Measurements from ENCODE around the gene HAPSTR1. TPM values are rescaled to one million over a fixed set of nuclear protein-coding genes. Genes with fewer than 3 reads are reported as not detected.

Gene HAPSTR1
- polyA plus RNA-seq, 2 of the 4 experiments (the other 2 are of a cell fraction) = 22.4 to 36.9 TPM

- no peak for FAIRE-seq
- Histone ChIP-seq H3K27ac (peak overlapping the region in 1 of 2 experiments; percentile 4; a peak in 1 of 6 replicates), H3K4me2 (peak overlapping the region; percentile 22), H3K9me3 (no peaks in the 10 kb centered on the region), H3K4me3 (no peak overlapping the region), H3K4me1 (peaks cover 83% of the 10 kb centered on the region)
- POLR2A ChIA-PET = interaction anchor here (0.5 kb wide), 1 partner anchor 39 kb away, joined by 5 read pairs; no protein-coding TSS in a partner anchor
- 78% methylated on average over 10 of the region's 10 CpGs for WGBS (ENCODE audit: missing lambda C conversion rate)
- peak in 1 of 2 experiments; percentile 10; a peak in 1 of 6 replicates for ATAC-seq
- 0 out of 2 replicates have a peak, but pooled peaks have one; percentile 27 for TF ChIP-seq POLR2AphosphoS2 (conservative IDR thresholded peaks at IDR 0.05; ENCODE audit: low read length)
- TF ChIP-seq, protein P1, sequence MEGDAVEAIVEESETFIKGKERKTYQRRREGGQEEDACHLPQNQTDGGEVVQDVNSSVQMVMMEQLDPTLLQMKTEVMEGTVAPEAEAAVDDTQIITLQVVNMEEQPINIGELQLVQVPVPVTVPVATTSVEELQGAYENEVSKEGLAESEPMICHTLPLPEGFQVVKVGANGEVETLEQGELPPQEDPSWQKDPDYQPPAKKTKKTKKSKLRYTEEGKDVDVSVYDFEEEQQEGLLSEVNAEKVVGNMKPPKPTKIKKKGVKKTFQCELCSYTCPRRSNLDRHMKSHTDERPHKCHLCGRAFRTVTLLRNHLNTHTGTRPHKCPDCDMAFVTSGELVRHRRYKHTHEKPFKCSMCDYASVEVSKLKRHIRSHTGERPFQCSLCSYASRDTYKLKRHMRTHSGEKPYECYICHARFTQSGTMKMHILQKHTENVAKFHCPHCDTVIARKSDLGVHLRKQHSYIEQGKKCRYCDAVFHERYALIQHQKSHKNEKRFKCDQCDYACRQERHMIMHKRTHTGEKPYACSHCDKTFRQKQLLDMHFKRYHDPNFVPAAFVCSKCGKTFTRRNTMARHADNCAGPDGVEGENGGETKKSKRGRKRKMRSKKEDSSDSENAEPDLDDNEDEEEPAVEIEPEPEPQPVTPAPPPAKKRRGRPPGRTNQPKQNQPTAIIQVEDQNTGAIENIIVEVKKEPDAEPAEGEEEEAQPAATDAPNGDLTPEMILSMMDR (IDR thresholded peaks at IDR 0.05) = no peak
- CTCF ChIA-PET = interaction anchor here (0.9 to 2.6 kb wide), 7 partner anchors 12 to 89 kb away, joined by 3 to 10 read pairs (median 3); no protein-coding TSS in a partner anchor
- DNase-seq (ENCODE audit: low read depth in 1 of 2, low spot score in 1 of 2) = no peak
These were observed 6.1 kb downstream of the HAPSTR1 start for GRCh38 chr16:9097266-9098219.

DNA sequence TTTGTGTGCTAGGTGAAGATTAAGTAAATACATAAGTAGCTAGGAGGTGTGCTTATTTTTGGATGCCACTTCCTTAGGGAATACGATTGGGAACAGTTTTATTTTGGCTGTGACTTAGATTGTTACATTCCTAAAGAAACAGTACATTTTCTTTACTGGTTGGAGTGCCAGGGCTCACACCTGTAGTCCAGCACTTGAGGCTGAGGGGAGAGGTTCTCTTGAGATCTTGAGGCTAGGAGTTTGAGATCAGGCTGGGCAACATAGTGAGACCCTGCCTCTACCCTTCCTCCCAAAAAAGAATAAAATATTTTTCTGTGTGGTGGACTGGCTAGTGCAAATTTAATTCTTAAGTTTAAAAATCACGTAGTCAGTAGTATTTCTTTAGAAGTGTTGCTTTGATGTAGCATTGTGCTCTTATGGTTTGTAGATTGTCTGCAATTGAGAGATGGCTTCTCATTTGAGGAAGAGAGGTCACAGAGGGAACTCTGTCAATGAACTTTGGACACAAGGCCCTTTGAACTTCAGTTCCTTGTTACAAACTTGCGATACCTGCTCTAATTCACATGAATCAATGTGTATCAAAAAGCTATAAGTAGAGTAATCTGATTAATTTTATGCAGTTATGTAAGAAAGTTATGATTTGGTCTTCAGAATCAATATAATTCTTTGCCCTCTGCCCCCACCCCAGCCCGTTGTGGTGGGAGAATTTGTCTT is 7.1 kb downstream of the HAPSTR1 start:
- POLR2A ChIA-PET = interaction anchor here (0.5 kb wide), 1 partner anchor 40 kb away, joined by 5 read pairs; no protein-coding TSS in a partner anchor
- TF ChIP-seq NPAS2 (CRISPR knock-in tag; IDR thresholded peaks at IDR 0.05; ENCODE audit: borderline replicate concordance) (no peak), ATOH8 (CRISPR knock-in tag; IDR thresholded peaks at IDR 0.05; ENCODE audit: low read depth) (no peak)
- WGBS (ENCODE audit: missing lambda C conversion rate) = 53% methylated on average over 4 of the region's 4 CpGs
- CTCF ChIA-PET = interaction anchor here (1.3 to 2.6 kb wide), 3 partner anchors 23 to 90 kb away, joined by 3 to 10 read pairs (median 7); no protein-coding TSS in a partner anchor
- Histone ChIP-seq H3K4me2 (peak overlapping the region; percentile 22), H3K4me1 (peaks cover 86% of the 10 kb centered on the region), H3K27ac (no peak overlapping the region; a peak in 1 of 6 replicates), H3K9me3 (no peaks in the 10 kb centered on the region), H3K4me3 (no peak overlapping the region)
- DNase-seq (ENCODE audit: low read depth in 1 of 2, low spot score in 1 of 2) (no peak), ATAC-seq (peak in 1 of 2 experiments; percentile 22; a peak in 1 of 6 replicates), FAIRE-seq (no peak)

DNA sequence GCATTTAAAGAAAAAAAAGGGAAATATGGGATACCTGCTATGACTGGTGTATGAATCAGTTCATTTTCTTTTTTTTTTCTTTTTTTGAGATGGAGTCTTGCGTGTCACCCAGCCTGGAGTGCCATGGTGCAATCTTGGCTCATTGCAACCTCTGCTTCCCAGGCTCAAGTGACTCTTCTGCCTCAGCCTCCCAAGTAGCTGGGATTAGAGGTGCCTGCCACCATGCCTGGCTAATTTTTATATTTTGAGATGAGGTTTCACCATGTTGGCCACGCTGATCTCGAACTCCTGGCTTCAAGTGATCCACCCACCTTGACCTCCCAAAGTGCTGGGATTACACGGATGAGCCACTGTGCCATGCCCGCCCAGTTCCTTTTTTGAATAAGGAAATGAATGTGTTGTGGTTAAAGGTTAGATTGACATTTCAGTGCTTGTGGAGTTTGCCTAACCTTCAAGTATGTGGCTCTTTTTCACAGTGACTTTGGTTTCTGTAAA is 7.7 kb downstream of the HAPSTR1 start:
- CTCF ChIA-PET = interaction anchor here (0.7 to 1.9 kb wide), 2 partner anchors 39 to 1855 kb away, joined by 3 to 7 read pairs; no protein-coding TSS in a partner anchor
- Histone ChIP-seq H3K4me1 (peaks cover 81% of the 10 kb centered on the region), H3K4me3 (no peak overlapping the region), H3K4me2 (peak overlapping the region; percentile 22), H3K27ac (no peak overlapping the region; a peak in 1 of 6 replicates), H3K9me3 (no peaks in the 10 kb centered on the region)
- ATAC-seq (peak; percentile 33 to 41; a peak in 3 of 6 replicates), DNase-seq (ENCODE audit: low read depth in 1 of 2, low spot score in 1 of 2) (no peak), FAIRE-seq (no peak)
- TF ChIP-seq NFE2L2 (conservative IDR thresholded peaks at IDR 0.05; ENCODE audit: low read length) (no peak), GATA3 (IDR thresholded peaks at IDR 0.05; ENCODE audit: borderline replicate concordance) (no peak), RNF2 (IDR thresholded peaks at IDR 0.05; ENCODE audit: borderline replicate concordance, low read depth) (no peak), ZSCAN20 (CRISPR knock-in tag; IDR thresholded peaks at IDR 0.05) (no peak), EP300 (IDR thresholded peaks at IDR 0.05) (no peak), CBX2 (IDR thresholded peaks at IDR 0.05; ENCODE audit: borderline replicate concordance, low read depth) (no peak), EHMT2 (IDR thresholded peaks at IDR 0.05; ENCODE audit: low read depth) (no peak), FOSL2 (IDR thresholded peaks at IDR 0.05) (no peak), FOSL2 (CRISPR knock-in tag; IDR thresholded peaks at IDR 0.05) (no peak), HOXB5 (CRISPR knock-in tag; IDR thresholded peaks at IDR 0.05) (no peak)
- TF ChIP-seq, protein P2, sequence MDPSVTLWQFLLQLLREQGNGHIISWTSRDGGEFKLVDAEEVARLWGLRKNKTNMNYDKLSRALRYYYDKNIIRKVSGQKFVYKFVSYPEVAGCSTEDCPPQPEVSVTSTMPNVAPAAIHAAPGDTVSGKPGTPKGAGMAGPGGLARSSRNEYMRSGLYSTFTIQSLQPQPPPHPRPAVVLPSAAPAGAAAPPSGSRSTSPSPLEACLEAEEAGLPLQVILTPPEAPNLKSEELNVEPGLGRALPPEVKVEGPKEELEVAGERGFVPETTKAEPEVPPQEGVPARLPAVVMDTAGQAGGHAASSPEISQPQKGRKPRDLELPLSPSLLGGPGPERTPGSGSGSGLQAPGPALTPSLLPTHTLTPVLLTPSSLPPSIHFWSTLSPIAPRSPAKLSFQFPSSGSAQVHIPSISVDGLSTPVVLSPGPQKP (IDR thresholded peaks at IDR 0.05; ENCODE audit: low read depth, low read length) = no peak
- TF ChIP-seq, protein P1 (IDR thresholded peaks at IDR 0.05) = no peak
- 73% methylated on average over 5 of the region's 5 CpGs for WGBS (ENCODE audit: missing lambda C conversion rate)
- POLR2A ChIA-PET = interaction anchor here (0.7 to 2.1 kb wide), 2 partner anchors 8 to 15 kb away, joined by 4 to 18 read pairs; partner anchors contain the start of gene HAPSTR1

Measured in A549 (cell line).